CD4-positive, alpha-beta T cell treated with Interferon alpha-2 for 1 hour (primary cell): Measurements from ENCODE around the gene PRSS35.
"Not testable (repeated sequence)": the region's sequence is repeated elsewhere in the genome, so short reads cannot be mapped to it uniquely, and the experiment has no call there.

Source experiments
- DNase-seq, 2 donors: peaks; one replicate each; pipeline ENCODE4 v3.0.0-alpha.2; 2020 to 2022

The PRSS35 gene

GRCh38 chr6:83518816-83519480, 6.6 kb downstream of the PRSS35 start:
- no peak for DNase-seq

GRCh38 chr6:83536034-83536646, 23.8 kb downstream of the PRSS35 start:
- DNase-seq, result peak; percentile 22 to 43

GRCh38 chr6:83536647-83537589, 24.6 kb downstream of the PRSS35 start:
- no peak for DNase-seq

GRCh38 chr6:83539678-83540077, 27.3 kb downstream of the PRSS35 start:
- DNase-seq, result no peak

GRCh38 chr6:83546636-83547035, 34.3 kb downstream of the PRSS35 start:
- DNase-seq, result peak in 1 of 2 donors; percentile 16

- DNase-seq, result not testable (repeated sequence)
Observed at GRCh38 chr6:83550482-83550881, 38.1 kb downstream of the PRSS35 start.

- DNase-seq, result not testable (repeated sequence)
Observed at GRCh38 chr6:83551748-83552147, 39.4 kb downstream of the PRSS35 start.

- no peak for DNase-seq
Observed at GRCh38 chr6:83556871-83557270, 44.5 kb downstream of the PRSS35 start.

- DNase-seq, result no peak
Observed at GRCh38 chr6:83558975-83559374, 46.6 kb downstream of the PRSS35 start.

GRCh38 chr6:83571663-83572185, 59.4 kb downstream of the PRSS35 start:
- not testable (repeated sequence) for DNase-seq

GRCh38 chr6:83574783-83575182, 62.4 kb downstream of the PRSS35 start:
- DNase-seq, result no peak
